ENCODE measurements around the gene STRIT1.

Gene STRIT1

DNA sequence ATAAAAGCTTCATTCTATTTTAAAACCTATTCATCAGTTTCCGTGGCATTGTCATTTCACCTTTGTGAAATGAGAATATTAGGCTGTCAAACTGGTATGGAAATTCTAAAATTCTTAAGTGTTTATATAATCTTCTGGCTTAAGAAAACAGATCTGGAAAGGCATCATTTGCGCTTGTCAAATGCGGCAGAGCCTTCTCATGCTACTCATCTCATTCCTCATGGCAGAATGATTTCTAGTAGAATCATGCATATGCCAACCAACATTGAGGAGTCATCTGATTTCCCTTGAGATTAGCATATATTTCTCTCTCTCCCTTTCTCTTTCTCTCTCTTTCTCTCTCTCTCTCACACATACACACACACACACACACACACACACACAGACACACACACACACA lies 48.8 kb downstream of the STRIT1 start:
- TF ChIP-seq SNAI2 (CRISPR knock-in tag; IDR thresholded peaks at IDR 0.05): no peak
- no peak for ATAC-seq

DNA sequence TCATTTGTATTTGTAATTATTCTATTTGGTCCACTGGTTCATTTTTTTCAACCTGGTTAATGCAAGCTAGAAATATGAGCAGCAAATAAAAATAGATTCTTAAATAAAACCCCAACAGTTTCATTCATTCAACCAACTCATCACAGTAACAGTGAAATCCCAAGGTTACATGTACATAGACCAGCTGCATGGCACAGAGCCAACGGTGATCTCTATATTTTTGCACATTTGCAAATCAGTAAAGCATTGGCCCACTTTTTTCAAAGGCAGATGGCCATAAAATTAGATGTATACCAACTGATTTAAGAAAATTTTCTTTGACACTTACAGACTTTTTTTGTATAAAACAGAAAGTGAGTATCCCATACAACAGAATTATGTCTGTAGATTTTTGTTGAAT lies 49.3 kb downstream of the STRIT1 start:
- ATAC-seq: no peak
- TF ChIP-seq ZNF565 (CRISPR knock-in tag; conservative IDR thresholded peaks at IDR 0.05; ENCODE audit: low read depth): no peak
- no peak for TF ChIP-seq ISL1 (CRISPR knock-in tag; IDR thresholded peaks at IDR 0.05)
- TF ChIP-seq ZFP3 (CRISPR knock-in tag; IDR thresholded peaks at IDR 0.05): no peak

DNA sequence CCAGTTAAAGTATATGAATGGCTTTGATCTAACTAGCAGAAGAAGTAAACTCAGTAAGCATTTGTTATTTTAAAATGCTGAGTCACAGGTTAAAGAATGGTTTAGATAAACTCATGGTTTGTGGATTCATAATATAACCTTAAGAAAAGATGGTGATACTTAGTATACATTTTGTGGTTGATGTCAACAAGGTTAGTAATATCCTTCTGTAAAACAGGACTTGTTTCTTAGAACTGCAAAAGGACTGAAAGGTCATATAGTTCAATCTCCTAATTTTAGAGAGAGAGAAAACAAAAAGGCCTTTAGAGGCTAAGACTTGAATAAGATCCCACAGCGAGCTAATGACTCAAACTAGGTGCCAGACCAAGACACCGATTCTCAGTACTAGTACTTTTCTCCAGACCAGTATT lies 50.0 kb downstream of the STRIT1 start:
- no peak for ATAC-seq

DNA sequence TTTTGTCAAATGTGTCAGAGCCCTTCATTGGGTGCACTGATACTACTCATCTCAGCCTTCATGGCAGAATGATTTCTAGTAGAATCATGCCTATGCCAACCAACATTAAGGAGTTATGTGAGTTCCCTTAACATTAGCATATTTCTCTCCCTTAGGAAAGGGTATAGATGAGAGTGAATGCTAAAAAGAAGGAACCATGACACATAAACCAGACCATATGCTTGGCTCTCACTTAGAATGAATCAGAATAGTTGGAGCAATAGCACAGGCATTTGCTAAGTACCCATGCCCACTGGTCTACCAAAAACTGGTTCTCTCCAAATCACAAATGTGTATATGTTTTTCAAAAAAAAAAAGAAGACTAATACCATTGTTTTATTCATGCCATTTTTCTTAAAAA lies 51.1 kb downstream of the STRIT1 start:
- TF ChIP-seq TCF4 (CRISPR knock-in tag; IDR thresholded peaks at IDR 0.05; ENCODE audit: borderline replicate concordance): no peak
- no peak for TF ChIP-seq OSR1 (CRISPR knock-in tag; IDR thresholded peaks at IDR 0.05)
- ATAC-seq: peak; percentile 72

More for the DNA sequence above, 50.0 kb downstream of the STRIT1 start:
- no peak for TF ChIP-seq ZNF70 (CRISPR knock-in tag; IDR thresholded peaks at IDR 0.05)
- no peak for TF ChIP-seq RARB (CRISPR knock-in tag; IDR thresholded peaks at IDR 0.05)
- TF ChIP-seq TOX (CRISPR knock-in tag; IDR thresholded peaks at IDR 0.05; ENCODE audit: borderline replicate concordance): no peak
- TF ChIP-seq BACH2 (CRISPR knock-in tag; IDR thresholded peaks at IDR 0.05; ENCODE audit: borderline replicate concordance): no peak
- no peak for TF ChIP-seq ZC3H10 (CRISPR knock-in tag; IDR thresholded peaks at IDR 0.05)
- TF ChIP-seq, protein P1, sequence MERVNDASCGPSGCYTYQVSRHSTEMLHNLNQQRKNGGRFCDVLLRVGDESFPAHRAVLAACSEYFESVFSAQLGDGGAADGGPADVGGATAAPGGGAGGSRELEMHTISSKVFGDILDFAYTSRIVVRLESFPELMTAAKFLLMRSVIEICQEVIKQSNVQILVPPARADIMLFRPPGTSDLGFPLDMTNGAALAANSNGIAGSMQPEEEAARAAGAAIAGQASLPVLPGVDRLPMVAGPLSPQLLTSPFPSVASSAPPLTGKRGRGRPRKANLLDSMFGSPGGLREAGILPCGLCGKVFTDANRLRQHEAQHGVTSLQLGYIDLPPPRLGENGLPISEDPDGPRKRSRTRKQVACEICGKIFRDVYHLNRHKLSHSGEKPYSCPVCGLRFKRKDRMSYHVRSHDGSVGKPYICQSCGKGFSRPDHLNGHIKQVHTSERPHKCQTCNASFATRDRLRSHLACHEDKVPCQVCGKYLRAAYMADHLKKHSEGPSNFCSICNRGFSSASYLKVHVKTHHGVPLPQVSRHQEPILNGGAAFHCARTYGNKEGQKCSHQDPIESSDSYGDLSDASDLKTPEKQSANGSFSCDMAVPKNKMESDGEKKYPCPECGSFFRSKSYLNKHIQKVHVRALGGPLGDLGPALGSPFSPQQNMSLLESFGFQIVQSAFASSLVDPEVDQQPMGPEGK (CRISPR knock-in tag; IDR thresholded peaks at IDR 0.05; ENCODE audit: borderline replicate concordance): no peak
- TF ChIP-seq ISL1 (CRISPR knock-in tag; IDR thresholded peaks at IDR 0.05): no peak
- TF ChIP-seq, protein P2, sequence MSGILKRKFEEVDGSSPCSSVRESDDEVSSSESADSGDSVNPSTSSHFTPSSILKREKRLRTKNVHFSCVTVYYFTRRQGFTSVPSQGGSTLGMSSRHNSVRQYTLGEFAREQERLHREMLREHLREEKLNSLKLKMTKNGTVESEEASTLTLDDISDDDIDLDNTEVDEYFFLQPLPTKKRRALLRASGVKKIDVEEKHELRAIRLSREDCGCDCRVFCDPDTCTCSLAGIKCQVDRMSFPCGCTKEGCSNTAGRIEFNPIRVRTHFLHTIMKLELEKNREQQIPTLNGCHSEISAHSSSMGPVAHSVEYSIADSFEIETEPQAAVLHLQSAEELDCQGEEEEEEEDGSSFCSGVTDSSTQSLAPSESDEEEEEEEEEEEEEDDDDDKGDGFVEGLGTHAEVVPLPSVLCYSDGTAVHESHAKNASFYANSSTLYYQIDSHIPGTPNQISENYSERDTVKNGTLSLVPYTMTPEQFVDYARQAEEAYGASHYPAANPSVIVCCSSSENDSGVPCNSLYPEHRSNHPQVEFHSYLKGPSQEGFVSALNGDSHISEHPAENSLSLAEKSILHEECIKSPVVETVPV (CRISPR knock-in tag; IDR thresholded peaks at IDR 0.05): no peak
- no peak for TF ChIP-seq ZFP3 (CRISPR knock-in tag; IDR thresholded peaks at IDR 0.05)
- TF ChIP-seq, protein P3, sequence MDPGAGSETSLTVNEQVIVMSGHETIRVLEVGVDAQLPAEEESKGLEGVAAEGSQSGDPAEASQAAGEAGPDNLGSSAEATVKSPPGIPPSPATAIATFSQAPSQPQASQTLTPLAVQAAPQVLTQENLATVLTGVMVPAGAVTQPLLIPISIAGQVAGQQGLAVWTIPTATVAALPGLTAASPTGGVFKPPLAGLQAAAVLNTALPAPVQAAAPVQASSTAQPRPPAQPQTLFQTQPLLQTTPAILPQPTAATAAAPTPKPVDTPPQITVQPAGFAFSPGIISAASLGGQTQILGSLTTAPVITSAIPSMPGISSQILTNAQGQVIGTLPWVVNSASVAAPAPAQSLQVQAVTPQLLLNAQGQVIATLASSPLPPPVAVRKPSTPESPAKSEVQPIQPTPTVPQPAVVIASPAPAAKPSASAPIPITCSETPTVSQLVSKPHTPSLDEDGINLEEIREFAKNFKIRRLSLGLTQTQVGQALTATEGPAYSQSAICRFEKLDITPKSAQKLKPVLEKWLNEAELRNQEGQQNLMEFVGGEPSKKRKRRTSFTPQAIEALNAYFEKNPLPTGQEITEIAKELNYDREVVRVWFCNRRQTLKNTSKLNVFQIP (CRISPR knock-in tag; IDR thresholded peaks at IDR 0.05; ENCODE audit: borderline replicate concordance, low read depth): no peak
- no peak for TF ChIP-seq ARNTL (CRISPR knock-in tag; IDR thresholded peaks at IDR 0.05; ENCODE audit: borderline replicate concordance, low read depth)
- TF ChIP-seq ZFP30 (CRISPR knock-in tag; IDR thresholded peaks at IDR 0.05): no peak
- TF ChIP-seq ZNF565 (CRISPR knock-in tag; conservative IDR thresholded peaks at IDR 0.05; ENCODE audit: low read depth): no peak
- no peak for TF ChIP-seq CSDC2 (CRISPR knock-in tag; IDR thresholded peaks at IDR 0.05)
- no peak for TF ChIP-seq TCF4 (CRISPR knock-in tag; IDR thresholded peaks at IDR 0.05; ENCODE audit: borderline replicate concordance)
- TF ChIP-seq, protein P4, sequence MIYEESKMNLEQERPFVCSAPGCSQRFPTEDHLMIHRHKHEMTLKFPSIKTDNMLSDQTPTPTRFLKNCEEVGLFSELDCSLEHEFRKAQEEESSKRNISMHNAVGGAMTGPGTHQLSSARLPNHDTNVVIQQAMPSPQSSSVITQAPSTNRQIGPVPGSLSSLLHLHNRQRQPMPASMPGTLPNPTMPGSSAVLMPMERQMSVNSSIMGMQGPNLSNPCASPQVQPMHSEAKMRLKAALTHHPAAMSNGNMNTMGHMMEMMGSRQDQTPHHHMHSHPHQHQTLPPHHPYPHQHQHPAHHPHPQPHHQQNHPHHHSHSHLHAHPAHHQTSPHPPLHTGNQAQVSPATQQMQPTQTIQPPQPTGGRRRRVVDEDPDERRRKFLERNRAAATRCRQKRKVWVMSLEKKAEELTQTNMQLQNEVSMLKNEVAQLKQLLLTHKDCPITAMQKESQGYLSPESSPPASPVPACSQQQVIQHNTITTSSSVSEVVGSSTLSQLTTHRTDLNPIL (CRISPR knock-in tag; IDR thresholded peaks at IDR 0.05; ENCODE audit: low read depth): no peak
- no peak for TF ChIP-seq PPARA (CRISPR knock-in tag; IDR thresholded peaks at IDR 0.05; ENCODE audit: borderline replicate concordance)

DNA sequence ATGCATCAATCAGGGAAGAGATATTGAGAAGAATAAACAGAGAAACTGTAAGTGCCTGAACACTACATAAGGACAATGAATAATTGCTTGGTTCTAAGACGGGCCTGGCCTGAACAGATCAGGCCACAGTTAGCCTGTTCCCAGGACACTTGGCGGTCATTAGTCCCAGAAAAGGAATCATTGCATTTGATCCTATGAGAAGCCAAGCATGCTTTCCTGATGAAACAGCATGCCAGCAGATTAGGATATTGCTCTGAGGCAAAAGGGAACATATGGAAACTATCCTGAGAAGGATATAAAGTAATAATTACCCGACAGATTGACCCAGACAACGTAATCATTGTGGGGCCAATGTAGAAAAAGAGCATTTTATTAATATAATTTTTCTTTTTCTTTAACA lies 51.9 kb downstream of the STRIT1 start:
- TF ChIP-seq SNAI2 (CRISPR knock-in tag; IDR thresholded peaks at IDR 0.05): no peak
- no peak for TF ChIP-seq ISL1 (CRISPR knock-in tag; IDR thresholded peaks at IDR 0.05)
- TF ChIP-seq CSDC2 (CRISPR knock-in tag; IDR thresholded peaks at IDR 0.05): no peak
- no peak for TF ChIP-seq ZNF70 (CRISPR knock-in tag; IDR thresholded peaks at IDR 0.05)
- TF ChIP-seq, protein P3 (CRISPR knock-in tag; IDR thresholded peaks at IDR 0.05; ENCODE audit: borderline replicate concordance, low read depth): no peak
- TF ChIP-seq ZNF565 (CRISPR knock-in tag; conservative IDR thresholded peaks at IDR 0.05; ENCODE audit: low read depth): no peak
- no peak for TF ChIP-seq TCF4 (CRISPR knock-in tag; IDR thresholded peaks at IDR 0.05; ENCODE audit: borderline replicate concordance)

More for the DNA sequence above, 51.9 kb downstream of the STRIT1 start:
- peak; percentile 88 for ATAC-seq
